ENCODE measurements around the gene DLG1. TPM values are rescaled to one million over a fixed set of nuclear protein-coding genes. Genes with fewer than 3 reads are reported as not detected.
A peak's percentile ranks its signal among the peaks of the same experiment; 100 is the strongest.

The DLG1 gene
- total and polyA plus RNA-seq, 2 experiments from 2014 or later: 27.6 to 98.0 TPM

DNA sequence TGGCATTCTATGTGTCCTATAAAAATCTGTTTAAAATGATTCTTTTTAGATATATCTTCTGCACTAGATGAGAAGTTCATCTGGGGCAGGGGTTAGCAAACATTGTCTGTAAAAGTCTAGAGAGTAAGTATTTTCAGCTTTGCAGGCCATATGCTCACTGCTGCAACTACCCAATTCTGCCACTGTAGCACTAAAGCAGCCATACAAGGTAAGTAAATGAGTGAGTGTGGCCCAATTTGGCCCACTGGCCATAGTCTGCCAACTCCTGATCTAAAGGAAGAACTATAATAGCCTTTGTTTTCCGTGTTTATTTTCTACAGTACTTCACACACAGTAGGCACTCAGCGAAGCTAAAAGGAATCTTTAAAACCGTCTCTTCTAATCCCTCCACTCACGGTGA lies 42.3 kb downstream of the DLG1 start:
- Histone ChIP-seq H2AFZ (no peak overlapping the region), H3K9me2 (ENCODE audit: insufficient read depth) (no peaks in the 10 kb centered on the region), H3F3A (replicated peaks; ENCODE audit: low read depth) (no peaks in the 10 kb centered on the region), H3K4me2 (no peak overlapping the region), H3K27me3 (ENCODE audit: insufficient read depth) (no peaks in the 10 kb centered on the region), H3K79me2 (replicated peaks; ENCODE audit: insufficient read depth) (peaks cover 94% of the 10 kb centered on the region), H3K4me1 (ENCODE audit: insufficient read depth) (no peaks in the 10 kb centered on the region; the same call in 1 of the 2 replicates), H3K27ac (ENCODE audit: low read depth) (no peak overlapping the region), H4K20me1 (replicated peaks; ENCODE audit: insufficient read depth) (0 out of 2 replicates have a peak, but pooled peaks cover 7% of the 10 kb centered on the region), H3K4me3 (no peak overlapping the region), H3K36me3 (ENCODE audit: insufficient read depth) (no peaks in the 10 kb centered on the region)
- DNase-seq (ENCODE audit: low spot score): no peak
- Mint-ChIP-seq H3K27ac (no peak overlapping the region), H3K9me3 (peaks cover 9% of the 10 kb centered on the region; the same call in 1 of the 3 replicates), H3K27me3 (ENCODE audit: insufficient read depth, low read depth, poor library complexity) (no peaks in the 10 kb centered on the region), H3K4me1 (peaks cover 22% of the 10 kb centered on the region; the same call in 2 of the 3 replicates), H3K4me3 (no peak overlapping the region), H3K36me3 (ENCODE audit: low read depth) (peaks cover 10% of the 10 kb centered on the region)
- TF ChIP-seq CREB1 (CRISPR knock-in tag; IDR thresholded peaks at IDR 0.05; ENCODE audit: low read depth) (no peak), EZH2phosphoT487 (IDR thresholded peaks at IDR 0.05; ENCODE audit: unreplicated experiment) (no peak), POLR2AphosphoS5 (IDR thresholded peaks at IDR 0.05; ENCODE audit: low read depth) (no peak), NANOG (IDR thresholded peaks at IDR 0.05; ENCODE audit: borderline replicate concordance) (no peak), STAT1 (IDR thresholded peaks at IDR 0.05; ENCODE audit: unreplicated experiment) (no peak), EZH2 (IDR thresholded peaks at IDR 0.05; ENCODE audit: low read depth, unreplicated experiment) (no peak), ZNF114 (CRISPR knock-in tag; IDR thresholded peaks at IDR 0.05) (no peak), ZNF331 (CRISPR knock-in tag; IDR thresholded peaks at IDR 0.05; ENCODE audit: low read depth) (no peak), JUNB (IDR thresholded peaks at IDR 0.05; ENCODE audit: unreplicated experiment) (no peak)
- TF ChIP-seq, protein P1, sequence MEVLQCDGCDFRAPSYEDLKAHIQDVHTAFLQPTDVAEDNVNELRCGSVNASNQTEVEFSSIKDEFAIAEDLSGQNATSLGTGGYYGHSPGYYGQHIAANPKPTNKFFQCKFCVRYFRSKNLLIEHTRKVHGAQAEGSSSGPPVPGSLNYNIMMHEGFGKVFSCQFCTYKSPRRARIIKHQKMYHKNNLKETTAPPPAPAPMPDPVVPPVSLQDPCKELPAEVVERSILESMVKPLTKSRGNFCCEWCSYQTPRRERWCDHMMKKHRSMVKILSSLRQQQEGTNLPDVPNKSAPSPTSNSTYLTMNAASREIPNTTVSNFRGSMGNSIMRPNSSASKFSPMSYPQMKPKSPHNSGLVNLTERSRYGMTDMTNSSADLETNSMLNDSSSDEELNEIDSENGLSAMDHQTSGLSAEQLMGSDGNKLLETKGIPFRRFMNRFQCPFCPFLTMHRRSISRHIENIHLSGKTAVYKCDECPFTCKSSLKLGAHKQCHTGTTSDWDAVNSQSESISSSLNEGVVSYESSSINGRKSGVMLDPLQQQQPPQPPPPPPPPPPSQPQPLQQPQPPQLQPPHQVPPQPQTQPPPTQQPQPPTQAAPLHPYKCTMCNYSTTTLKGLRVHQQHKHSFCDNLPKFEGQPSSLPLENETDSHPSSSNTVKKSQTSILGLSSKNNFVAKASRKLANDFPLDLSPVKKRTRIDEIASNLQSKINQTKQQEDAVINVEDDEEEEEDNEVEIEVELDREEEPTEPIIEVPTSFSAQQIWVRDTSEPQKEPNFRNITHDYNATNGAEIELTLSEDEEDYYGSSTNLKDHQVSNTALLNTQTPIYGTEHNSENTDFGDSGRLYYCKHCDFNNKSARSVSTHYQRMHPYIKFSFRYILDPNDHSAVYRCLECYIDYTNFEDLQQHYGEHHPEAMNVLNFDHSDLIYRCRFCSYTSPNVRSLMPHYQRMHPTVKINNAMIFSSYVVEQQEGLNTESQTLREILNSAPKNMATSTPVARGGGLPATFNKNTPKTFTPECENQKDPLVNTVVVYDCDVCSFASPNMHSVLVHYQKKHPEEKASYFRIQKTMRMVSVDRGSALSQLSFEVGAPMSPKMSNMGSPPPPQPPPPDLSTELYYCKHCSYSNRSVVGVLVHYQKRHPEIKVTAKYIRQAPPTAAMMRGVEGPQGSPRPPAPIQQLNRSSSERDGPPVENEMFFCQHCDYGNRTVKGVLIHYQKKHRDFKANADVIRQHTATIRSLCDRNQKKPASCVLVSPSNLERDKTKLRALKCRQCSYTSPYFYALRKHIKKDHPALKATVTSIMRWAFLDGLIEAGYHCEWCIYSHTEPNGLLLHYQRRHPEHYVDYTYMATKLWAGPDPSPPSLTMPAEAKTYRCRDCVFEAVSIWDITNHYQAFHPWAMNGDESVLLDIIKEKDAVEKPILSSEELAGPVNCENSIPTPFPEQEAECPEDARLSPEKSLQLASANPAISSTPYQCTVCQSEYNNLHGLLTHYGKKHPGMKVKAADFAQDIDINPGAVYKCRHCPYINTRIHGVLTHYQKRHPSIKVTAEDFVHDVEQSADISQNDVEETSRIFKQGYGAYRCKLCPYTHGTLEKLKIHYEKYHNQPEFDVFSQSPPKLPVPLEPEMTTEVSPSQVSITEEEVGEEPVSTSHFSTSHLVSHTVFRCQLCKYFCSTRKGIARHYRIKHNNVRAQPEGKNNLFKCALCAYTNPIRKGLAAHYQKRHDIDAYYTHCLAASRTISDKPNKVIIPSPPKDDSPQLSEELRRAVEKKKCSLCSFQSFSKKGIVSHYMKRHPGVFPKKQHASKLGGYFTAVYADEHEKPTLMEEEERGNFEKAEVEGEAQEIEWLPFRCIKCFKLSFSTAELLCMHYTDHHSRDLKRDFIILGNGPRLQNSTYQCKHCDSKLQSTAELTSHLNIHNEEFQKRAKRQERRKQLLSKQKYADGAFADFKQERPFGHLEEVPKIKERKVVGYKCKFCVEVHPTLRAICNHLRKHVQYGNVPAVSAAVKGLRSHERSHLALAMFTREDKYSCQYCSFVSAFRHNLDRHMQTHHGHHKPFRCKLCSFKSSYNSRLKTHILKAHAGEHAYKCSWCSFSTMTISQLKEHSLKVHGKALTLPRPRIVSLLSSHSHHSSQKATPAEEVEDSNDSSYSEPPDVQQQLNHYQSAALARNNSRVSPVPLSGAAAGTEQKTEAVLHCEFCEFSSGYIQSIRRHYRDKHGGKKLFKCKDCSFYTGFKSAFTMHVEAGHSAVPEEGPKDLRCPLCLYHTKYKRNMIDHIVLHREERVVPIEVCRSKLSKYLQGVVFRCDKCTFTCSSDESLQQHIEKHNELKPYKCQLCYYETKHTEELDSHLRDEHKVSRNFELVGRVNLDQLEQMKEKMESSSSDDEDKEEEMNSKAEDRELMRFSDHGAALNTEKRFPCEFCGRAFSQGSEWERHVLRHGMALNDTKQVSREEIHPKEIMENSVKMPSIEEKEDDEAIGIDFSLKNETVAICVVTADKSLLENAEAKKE (CRISPR knock-in tag; IDR thresholded peaks at IDR 0.05): no peak
- TF ChIP-seq, protein P2, sequence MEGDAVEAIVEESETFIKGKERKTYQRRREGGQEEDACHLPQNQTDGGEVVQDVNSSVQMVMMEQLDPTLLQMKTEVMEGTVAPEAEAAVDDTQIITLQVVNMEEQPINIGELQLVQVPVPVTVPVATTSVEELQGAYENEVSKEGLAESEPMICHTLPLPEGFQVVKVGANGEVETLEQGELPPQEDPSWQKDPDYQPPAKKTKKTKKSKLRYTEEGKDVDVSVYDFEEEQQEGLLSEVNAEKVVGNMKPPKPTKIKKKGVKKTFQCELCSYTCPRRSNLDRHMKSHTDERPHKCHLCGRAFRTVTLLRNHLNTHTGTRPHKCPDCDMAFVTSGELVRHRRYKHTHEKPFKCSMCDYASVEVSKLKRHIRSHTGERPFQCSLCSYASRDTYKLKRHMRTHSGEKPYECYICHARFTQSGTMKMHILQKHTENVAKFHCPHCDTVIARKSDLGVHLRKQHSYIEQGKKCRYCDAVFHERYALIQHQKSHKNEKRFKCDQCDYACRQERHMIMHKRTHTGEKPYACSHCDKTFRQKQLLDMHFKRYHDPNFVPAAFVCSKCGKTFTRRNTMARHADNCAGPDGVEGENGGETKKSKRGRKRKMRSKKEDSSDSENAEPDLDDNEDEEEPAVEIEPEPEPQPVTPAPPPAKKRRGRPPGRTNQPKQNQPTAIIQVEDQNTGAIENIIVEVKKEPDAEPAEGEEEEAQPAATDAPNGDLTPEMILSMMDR (conservative IDR thresholded peaks at IDR 0.05; ENCODE audit: low read depth in 2 of 2): no peak
- TF ChIP-seq, protein P3, sequence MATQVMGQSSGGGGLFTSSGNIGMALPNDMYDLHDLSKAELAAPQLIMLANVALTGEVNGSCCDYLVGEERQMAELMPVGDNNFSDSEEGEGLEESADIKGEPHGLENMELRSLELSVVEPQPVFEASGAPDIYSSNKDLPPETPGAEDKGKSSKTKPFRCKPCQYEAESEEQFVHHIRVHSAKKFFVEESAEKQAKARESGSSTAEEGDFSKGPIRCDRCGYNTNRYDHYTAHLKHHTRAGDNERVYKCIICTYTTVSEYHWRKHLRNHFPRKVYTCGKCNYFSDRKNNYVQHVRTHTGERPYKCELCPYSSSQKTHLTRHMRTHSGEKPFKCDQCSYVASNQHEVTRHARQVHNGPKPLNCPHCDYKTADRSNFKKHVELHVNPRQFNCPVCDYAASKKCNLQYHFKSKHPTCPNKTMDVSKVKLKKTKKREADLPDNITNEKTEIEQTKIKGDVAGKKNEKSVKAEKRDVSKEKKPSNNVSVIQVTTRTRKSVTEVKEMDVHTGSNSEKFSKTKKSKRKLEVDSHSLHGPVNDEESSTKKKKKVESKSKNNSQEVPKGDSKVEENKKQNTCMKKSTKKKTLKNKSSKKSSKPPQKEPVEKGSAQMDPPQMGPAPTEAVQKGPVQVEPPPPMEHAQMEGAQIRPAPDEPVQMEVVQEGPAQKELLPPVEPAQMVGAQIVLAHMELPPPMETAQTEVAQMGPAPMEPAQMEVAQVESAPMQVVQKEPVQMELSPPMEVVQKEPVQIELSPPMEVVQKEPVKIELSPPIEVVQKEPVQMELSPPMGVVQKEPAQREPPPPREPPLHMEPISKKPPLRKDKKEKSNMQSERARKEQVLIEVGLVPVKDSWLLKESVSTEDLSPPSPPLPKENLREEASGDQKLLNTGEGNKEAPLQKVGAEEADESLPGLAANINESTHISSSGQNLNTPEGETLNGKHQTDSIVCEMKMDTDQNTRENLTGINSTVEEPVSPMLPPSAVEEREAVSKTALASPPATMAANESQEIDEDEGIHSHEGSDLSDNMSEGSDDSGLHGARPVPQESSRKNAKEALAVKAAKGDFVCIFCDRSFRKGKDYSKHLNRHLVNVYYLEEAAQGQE (IDR thresholded peaks at IDR 0.05; ENCODE audit: unreplicated experiment): no peak
- TF ChIP-seq, protein P4, sequence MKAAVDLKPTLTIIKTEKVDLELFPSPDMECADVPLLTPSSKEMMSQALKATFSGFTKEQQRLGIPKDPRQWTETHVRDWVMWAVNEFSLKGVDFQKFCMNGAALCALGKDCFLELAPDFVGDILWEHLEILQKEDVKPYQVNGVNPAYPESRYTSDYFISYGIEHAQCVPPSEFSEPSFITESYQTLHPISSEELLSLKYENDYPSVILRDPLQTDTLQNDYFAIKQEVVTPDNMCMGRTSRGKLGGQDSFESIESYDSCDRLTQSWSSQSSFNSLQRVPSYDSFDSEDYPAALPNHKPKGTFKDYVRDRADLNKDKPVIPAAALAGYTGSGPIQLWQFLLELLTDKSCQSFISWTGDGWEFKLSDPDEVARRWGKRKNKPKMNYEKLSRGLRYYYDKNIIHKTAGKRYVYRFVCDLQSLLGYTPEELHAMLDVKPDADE (IDR thresholded peaks at IDR 0.05): no peak
- peak; percentile 53; the same call in 1 of the 3 replicates for ATAC-seq
